ENCODE data around the gene PKN1. TPM values are rescaled to one million over a fixed set of nuclear protein-coding genes. Genes with fewer than 3 reads are reported as not detected.

Gene PKN1
- polyA plus RNA-seq, 3 donors = 49.5 to 119 (median 49.6) TPM

GRCh38 chr19:14510311-14511228, 77.5 kb downstream of the PKN1 start:
- 17% methylated on average over 2 of the region's 22 CpGs for WGBS (ENCODE audit: insufficient coverage)
- peak overlapping the region; percentile 68 to 93 for H3K27ac ChIP-seq (ENCODE audit: low read depth in 1 of 2, low read length in 2 of 2)
- H3K4me3 ChIP-seq (replicated peaks in 1 of 3; ENCODE audit: low read depth in 2 of 3, low read length in 3 of 3) = peak overlapping the region in 1 of 3 experiments; percentile 56
- H3K79me2 ChIP-seq (ENCODE audit: insufficient read depth, low read length) = peaks cover 12% of the 10 kb centered on the region
- H3K4me2 ChIP-seq (replicated peaks; ENCODE audit: extremely low read depth, low read length, poor library complexity, severe bottlenecking) = peak overlapping the region; percentile 59
- no peak overlapping the region for H2AFZ ChIP-seq (ENCODE audit: insufficient read depth, low read depth, low read length, poor library complexity, severe bottlenecking)
- H3K4me1 Mint-ChIP-seq = peaks cover 59% of the 10 kb centered on the region
- no peak for TF ChIP-seq CTCF (IDR thresholded peaks at IDR 0.05)
- no peaks in the 10 kb centered on the region for H3K9me3 ChIP-seq (replicated peaks in 1 of 2; ENCODE audit: control insufficient read depth in 1 of 2, insufficient read depth in 1 of 2, low read length in 2 of 2)
- H3K36me3 Mint-ChIP-seq = peaks cover 23% of the 10 kb centered on the region in 2 donors
- peaks cover 17 to 20% of the 10 kb centered on the region in 2 donors for H3K36me3 ChIP-seq (replicated peaks in 1 of 2; ENCODE audit: control insufficient read depth in 1 of 2, insufficient read depth in 2 of 2, low read length in 2 of 2)
- no peaks in the 10 kb centered on the region for H3K27me3 ChIP-seq (ENCODE audit: control insufficient read depth in 2 of 2, insufficient read depth in 2 of 2, low read length in 2 of 2)
- H3K27me3 Mint-ChIP-seq (ENCODE audit: low read depth in 3 of 3) = peaks cover 0 to 6% (median under 1%) of the 10 kb centered on the region in 3 donors
- H3K4me3 Mint-ChIP-seq = peak overlapping the region; percentile 58 to 77
- no peaks in the 10 kb centered on the region for H3K9me3 Mint-ChIP-seq
- H3K9ac ChIP-seq (ENCODE audit: insufficient read depth, low read length, poor library complexity, severe bottlenecking) = peak overlapping the region; percentile 38
- peak overlapping the region; percentile 96 to 99 (median 98) for H3K27ac Mint-ChIP-seq
- intact Hi-C loops (cut with micrococcal nuclease) = loop anchor here in 1 of 2 donors (1.0 kb wide), 1 partner anchor 8 kb away; the partner anchor contains the start of gene DNAJB1
- DNase-seq = peak; percentile 77 to 92 (median 82)
- H3K4me1 ChIP-seq (ENCODE audit: control insufficient read depth in 1 of 2, insufficient read depth in 2 of 2, low read length in 2 of 2) = peaks cover 49 to 63% of the 10 kb centered on the region in 2 donors
- peaks cover 22% of the 10 kb centered on the region for H4K20me1 ChIP-seq (ENCODE audit: insufficient read depth, low read length)

GRCh38 chr19:14511229-14511593, 78.1 kb downstream of the PKN1 start:
- H3K79me2 ChIP-seq (ENCODE audit: insufficient read depth, low read length) = peaks cover 18% of the 10 kb centered on the region
- peaks cover 55 to 63% of the 10 kb centered on the region in 2 donors for H3K4me1 ChIP-seq (ENCODE audit: control insufficient read depth in 1 of 2, insufficient read depth in 2 of 2, low read length in 2 of 2)
- Mint-ChIP-seq H3K27me3 (ENCODE audit: low read depth in 3 of 3) (peaks cover 0 to 6% (median 0%) of the 10 kb centered on the region in 3 donors), H3K27ac (peak overlapping the region; percentile 96 to 99 (median 98)), H3K4me1 (peaks cover 63% of the 10 kb centered on the region), H3K4me3 (peak overlapping the region; percentile 58 to 77), H3K9me3 (no peaks in the 10 kb centered on the region), H3K36me3 (peaks cover 30% of the 10 kb centered on the region in 2 donors)
- no peak for TF ChIP-seq CTCF (IDR thresholded peaks at IDR 0.05)
- H3K36me3 ChIP-seq (replicated peaks in 1 of 2; ENCODE audit: control insufficient read depth in 1 of 2, insufficient read depth in 2 of 2, low read length in 2 of 2) = peaks cover 23 to 27% of the 10 kb centered on the region in 2 donors
- 16% methylated on average over 3 of the region's 4 CpGs for whole genome bisulfite sequencing (ENCODE audit: insufficient coverage)
- peak overlapping the region; percentile 59 for H3K4me2 ChIP-seq (replicated peaks; ENCODE audit: extremely low read depth, low read length, poor library complexity, severe bottlenecking)
- H3K4me3 ChIP-seq (replicated peaks in 1 of 3; ENCODE audit: low read depth in 2 of 3, low read length in 3 of 3) = peak overlapping the region in 1 of 3 experiments; percentile 56
- no peaks in the 10 kb centered on the region for H3K27me3 ChIP-seq (ENCODE audit: control insufficient read depth in 2 of 2, insufficient read depth in 2 of 2, low read length in 2 of 2)
- DNase-seq = peak in 2 of 3 donors; percentile 23 to 45
- no peak overlapping the region for H2AFZ ChIP-seq (ENCODE audit: insufficient read depth, low read depth, low read length, poor library complexity, severe bottlenecking)
- H3K9ac ChIP-seq (ENCODE audit: insufficient read depth, low read length, poor library complexity, severe bottlenecking) = no peak overlapping the region
- peaks cover 28% of the 10 kb centered on the region for H4K20me1 ChIP-seq (ENCODE audit: insufficient read depth, low read length)
- no peaks in the 10 kb centered on the region for H3K9me3 ChIP-seq (replicated peaks in 1 of 2; ENCODE audit: control insufficient read depth in 1 of 2, insufficient read depth in 1 of 2, low read length in 2 of 2)
- intact Hi-C loops (cut with micrococcal nuclease) = no loop called here
- peak overlapping the region; percentile 68 to 93 for H3K27ac ChIP-seq (ENCODE audit: low read depth in 1 of 2, low read length in 2 of 2)

Data from CD14-positive monocyte (primary cell).